ENCODE results near the gene ZNF410. TPM values are rescaled to one million over a fixed set of nuclear protein-coding genes. Genes with fewer than 3 reads are reported as not detected.
"Not testable (repeated sequence)": the region's sequence is repeated elsewhere in the genome, so short reads cannot be mapped to it uniquely, and the experiment has no call there.

Gene ZNF410
- total RNA-seq, 1 experiment from 2014 or later = 31.0 TPM

DNA sequence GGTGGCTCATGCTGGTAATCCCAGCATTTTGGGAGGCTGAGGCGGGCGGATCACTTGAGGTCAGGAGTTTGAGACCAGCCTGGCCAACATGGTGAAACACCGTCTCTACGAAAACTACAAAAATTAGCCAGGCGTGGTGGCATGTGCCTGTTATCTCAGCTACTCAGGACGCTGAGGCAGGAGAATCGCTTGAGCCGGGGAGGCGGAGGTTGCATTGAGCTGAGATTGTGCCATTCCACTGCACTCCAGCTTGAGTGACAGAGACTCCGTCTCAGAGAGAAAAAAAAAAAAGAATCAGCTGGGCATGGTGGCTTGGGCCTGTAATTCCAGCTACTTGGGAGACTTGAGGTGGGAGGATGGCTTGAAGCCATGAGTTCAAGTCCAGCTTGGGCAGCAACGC lies 16.9 kb upstream of the ZNF410 start:
- DNase-seq; H3K27me3 ChIP-seq (ENCODE audit: control insufficient read depth, insufficient read depth, low read length); H3K36me3 ChIP-seq (replicated peaks; ENCODE audit: control insufficient read depth, insufficient read depth, low read length); H3K4me3 ChIP-seq (ENCODE audit: insufficient read depth, low read depth, low read length): not testable (repeated sequence)

GRCh38 chr14:73870525-73871235 lies 16.0 kb upstream of the ZNF410 start:
- peak; percentile 36 for DNase-seq
- H3K4me3 ChIP-seq (ENCODE audit: insufficient read depth, low read depth, low read length) = no peak overlapping the region
- peaks cover 2% of the 10 kb centered on the region for H3K36me3 ChIP-seq (replicated peaks; ENCODE audit: control insufficient read depth, insufficient read depth, low read length)
- no peaks in the 10 kb centered on the region for H3K27me3 ChIP-seq (ENCODE audit: control insufficient read depth, insufficient read depth, low read length)

DNA sequence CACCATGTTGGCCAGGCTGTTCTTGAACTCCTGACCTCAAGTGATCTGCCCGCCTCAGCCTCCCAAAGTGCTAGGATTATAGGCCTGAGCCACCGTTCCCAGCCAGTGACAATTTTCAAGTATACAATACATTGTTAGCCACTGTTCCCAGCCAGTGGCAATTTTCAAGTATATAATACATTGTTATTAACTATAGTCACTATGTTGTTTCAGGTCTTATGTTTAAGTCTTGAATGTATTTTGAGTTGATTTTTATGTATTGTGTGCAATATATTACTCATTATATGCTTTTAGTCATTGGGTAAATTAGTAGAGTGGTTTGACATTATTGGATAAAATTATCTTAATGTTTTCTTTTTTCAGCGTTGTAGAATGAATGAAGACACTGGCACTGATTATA lies 13.0 kb upstream of the ZNF410 start:
- Histone ChIP-seq H3K27me3 (ENCODE audit: control insufficient read depth, insufficient read depth, low read length) (no peaks in the 10 kb centered on the region), H3K36me3 (replicated peaks; ENCODE audit: control insufficient read depth, insufficient read depth, low read length) (peaks cover 2% of the 10 kb centered on the region), H3K4me3 (ENCODE audit: insufficient read depth, low read depth, low read length) (no peak overlapping the region)
- DNase-seq = no peak

GRCh38 chr14:73877790-73878189 lies 8.9 kb upstream of the ZNF410 start:
- no peak for DNase-seq
- Histone ChIP-seq H3K4me3 (ENCODE audit: insufficient read depth, low read depth, low read length) (no peak overlapping the region), H3K36me3 (replicated peaks; ENCODE audit: control insufficient read depth, insufficient read depth, low read length) (peaks cover 2% of the 10 kb centered on the region), H3K27me3 (ENCODE audit: control insufficient read depth, insufficient read depth, low read length) (no peaks in the 10 kb centered on the region)

GRCh38 chr14:73878436-73878835 lies 8.2 kb upstream of the ZNF410 start:
- no peaks in the 10 kb centered on the region for H3K27me3 ChIP-seq (ENCODE audit: control insufficient read depth, insufficient read depth, low read length)
- no peak overlapping the region for H3K4me3 ChIP-seq (ENCODE audit: insufficient read depth, low read depth, low read length)
- no peak for DNase-seq
- H3K36me3 ChIP-seq (replicated peaks; ENCODE audit: control insufficient read depth, insufficient read depth, low read length) = peaks cover 2% of the 10 kb centered on the region

GRCh38 chr14:73879027-73879426 lies 7.6 kb upstream of the ZNF410 start:
- no peak for DNase-seq
- no peak overlapping the region for H3K4me3 ChIP-seq (ENCODE audit: insufficient read depth, low read depth, low read length)
- H3K27me3 ChIP-seq (ENCODE audit: control insufficient read depth, insufficient read depth, low read length) = no peaks in the 10 kb centered on the region
- H3K36me3 ChIP-seq (replicated peaks; ENCODE audit: control insufficient read depth, insufficient read depth, low read length) = peaks cover 2% of the 10 kb centered on the region

DNA sequence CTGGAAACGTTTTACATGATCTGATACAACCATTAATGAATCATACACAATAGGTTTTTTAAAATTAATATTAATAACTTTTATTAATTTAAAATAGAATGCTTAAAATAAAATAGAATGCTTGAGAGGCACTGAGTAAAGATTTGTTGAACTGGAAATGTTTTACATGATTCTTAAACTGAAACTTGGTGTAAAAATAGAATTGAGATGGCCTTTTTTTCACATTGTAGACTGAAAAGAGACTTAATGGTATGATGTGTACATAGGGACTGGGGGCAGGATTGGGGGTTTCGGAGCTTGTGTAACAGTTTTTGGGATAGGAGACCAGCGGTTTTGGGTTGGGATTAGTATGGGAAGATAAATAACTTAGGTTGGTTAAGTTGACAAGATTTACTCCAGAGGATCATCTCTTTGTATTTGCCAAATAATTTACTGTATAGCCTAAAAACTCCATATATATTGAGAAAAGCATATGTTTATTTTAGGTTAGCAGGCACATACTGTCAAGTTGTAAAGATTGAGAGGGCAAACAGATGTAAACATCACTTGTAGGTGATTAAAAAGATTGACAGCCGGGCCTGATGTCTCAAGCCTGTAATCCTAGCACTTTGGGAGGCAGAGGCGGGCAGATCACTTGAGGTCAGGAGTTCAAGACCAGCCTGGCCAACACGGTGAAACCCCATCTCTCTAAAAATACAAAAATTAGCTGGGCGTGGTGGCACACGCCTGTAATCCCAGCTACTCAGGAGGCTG lies 2.0 kb upstream of the ZNF410 start:
- Histone ChIP-seq H3K4me3 (ENCODE audit: insufficient read depth, low read depth, low read length) (no peak overlapping the region), H3K27me3 (ENCODE audit: control insufficient read depth, insufficient read depth, low read length) (no peaks in the 10 kb centered on the region), H3K36me3 (replicated peaks; ENCODE audit: control insufficient read depth, insufficient read depth, low read length) (no peaks in the 10 kb centered on the region)
- DNase-seq = no peak

GRCh38 chr14:73887318-73887616 lies 608 bp downstream of the ZNF410 start:
- no peaks in the 10 kb centered on the region for H3K36me3 ChIP-seq (replicated peaks; ENCODE audit: control insufficient read depth, insufficient read depth, low read length)
- DNase-seq = no peak
- peak overlapping the region; percentile 81 for H3K4me3 ChIP-seq (ENCODE audit: insufficient read depth, low read depth, low read length)
- H3K27me3 ChIP-seq (ENCODE audit: control insufficient read depth, insufficient read depth, low read length) = no peaks in the 10 kb centered on the region

DNA sequence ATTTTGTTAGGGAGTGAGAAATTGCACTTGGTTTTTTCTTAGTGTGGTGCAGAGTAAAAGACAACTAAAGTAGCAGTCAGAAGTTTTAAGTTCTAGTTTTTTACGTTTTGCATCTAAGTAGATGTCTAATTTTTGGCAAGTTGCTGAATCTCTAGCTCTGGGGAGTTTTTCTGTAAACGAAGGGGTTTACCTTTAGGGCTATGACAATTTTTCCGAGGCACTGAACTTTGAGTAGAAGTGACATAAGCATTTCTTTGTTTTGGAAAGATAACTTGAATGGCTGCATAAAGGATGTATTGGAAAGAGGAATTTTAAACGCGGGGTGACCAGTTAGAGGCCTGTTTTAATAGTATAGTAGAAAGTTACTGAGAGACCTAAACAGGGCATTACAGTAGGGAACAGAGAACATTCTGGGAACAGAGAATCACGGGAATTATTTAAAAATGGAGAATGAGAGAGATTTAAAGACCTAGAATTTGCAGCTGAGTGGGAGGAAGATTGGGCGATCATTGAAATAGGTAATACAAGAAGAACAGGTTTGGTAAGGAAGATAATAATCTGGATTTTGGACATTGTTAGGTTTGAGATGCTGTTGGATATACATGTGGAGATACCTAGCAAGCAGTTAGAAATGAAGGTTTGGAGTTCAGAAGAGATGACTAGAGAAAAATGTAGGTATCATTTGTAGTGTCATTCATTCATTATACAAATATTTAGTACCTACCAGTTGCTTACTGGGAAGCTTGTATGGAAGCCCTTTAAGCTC lies 1.2 kb downstream of the ZNF410 start:
- Histone ChIP-seq H3K27me3 (ENCODE audit: control insufficient read depth, insufficient read depth, low read length) (no peaks in the 10 kb centered on the region), H3K4me3 (ENCODE audit: insufficient read depth, low read depth, low read length) (peak overlapping the region; percentile 81), H3K36me3 (replicated peaks; ENCODE audit: control insufficient read depth, insufficient read depth, low read length) (no peaks in the 10 kb centered on the region)
- DNase-seq = no peak

DNA sequence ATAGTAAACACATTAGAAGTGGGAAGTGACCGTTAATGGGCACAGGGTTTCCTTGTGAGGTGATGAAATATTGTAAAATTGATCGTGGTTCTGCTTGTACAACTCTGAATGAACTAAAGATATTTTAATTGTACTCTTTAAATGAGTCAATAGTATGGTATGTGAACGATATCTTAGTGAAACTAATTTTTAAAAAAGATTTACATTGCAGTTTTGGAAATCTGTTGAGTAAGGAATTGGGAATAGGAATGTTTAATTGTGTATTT lies 1.7 kb downstream of the ZNF410 start:
- H3K4me3 ChIP-seq (ENCODE audit: insufficient read depth, low read depth, low read length) = no peak overlapping the region
- no peaks in the 10 kb centered on the region for H3K27me3 ChIP-seq (ENCODE audit: control insufficient read depth, insufficient read depth, low read length)
- DNase-seq = no peak
- H3K36me3 ChIP-seq (replicated peaks; ENCODE audit: control insufficient read depth, insufficient read depth, low read length) = no peaks in the 10 kb centered on the region

- H3K27me3 ChIP-seq (ENCODE audit: control insufficient read depth, insufficient read depth, low read length) = no peaks in the 10 kb centered on the region
- no peak for DNase-seq
Measured at GRCh38 chr14:73888971-73889370, 2.3 kb downstream of the ZNF410 start.

GRCh38 chr14:73889376-73889775 lies 2.7 kb downstream of the ZNF410 start:
- H3K4me3 ChIP-seq (ENCODE audit: insufficient read depth, low read depth, low read length) = no peak overlapping the region
- H3K27me3 ChIP-seq (ENCODE audit: control insufficient read depth, insufficient read depth, low read length) = no peaks in the 10 kb centered on the region
- no peak for DNase-seq
- H3K36me3 ChIP-seq (replicated peaks; ENCODE audit: control insufficient read depth, insufficient read depth, low read length) = no peaks in the 10 kb centered on the region; the same call in 1 of the 2 replicates

More at GRCh38 chr14:73888971-73889370, 2.3 kb downstream of the ZNF410 start:
- Histone ChIP-seq H3K4me3 (ENCODE audit: insufficient read depth, low read depth, low read length) (no peak overlapping the region), H3K36me3 (replicated peaks; ENCODE audit: control insufficient read depth, insufficient read depth, low read length) (no peaks in the 10 kb centered on the region; the same call in 1 of the 2 replicates)

GRCh38 chr14:73894180-73894687 lies 7.6 kb downstream of the ZNF410 start:
- peaks cover 12% of the 10 kb centered on the region for H3K36me3 ChIP-seq (replicated peaks; ENCODE audit: control insufficient read depth, insufficient read depth, low read length)
- not testable (repeated sequence) for H3K4me3 ChIP-seq (ENCODE audit: insufficient read depth, low read depth, low read length); H3K27me3 ChIP-seq (ENCODE audit: control insufficient read depth, insufficient read depth, low read length); DNase-seq

DNA sequence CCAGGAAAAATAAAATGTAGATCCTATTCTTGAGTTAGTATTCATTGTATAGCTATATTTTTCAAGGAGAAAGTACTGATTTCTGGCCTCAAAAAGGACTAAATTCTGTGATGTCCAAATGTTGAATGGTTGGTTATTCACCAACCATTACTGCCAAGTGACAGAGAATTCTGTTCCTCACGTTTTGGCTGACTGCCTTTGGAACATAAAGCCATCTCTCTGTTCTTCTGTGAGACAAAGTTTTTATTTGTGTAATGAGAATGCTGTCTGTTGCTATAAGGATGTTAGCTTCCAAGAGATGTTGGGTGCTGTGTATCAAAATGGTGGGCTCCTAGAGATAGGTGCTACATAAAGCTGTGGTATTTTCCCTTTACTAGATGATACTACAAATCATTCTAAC lies 9.3 kb downstream of the ZNF410 start:
- Histone ChIP-seq H3K36me3 (replicated peaks; ENCODE audit: control insufficient read depth, insufficient read depth, low read length) (peaks cover 12% of the 10 kb centered on the region), H3K27me3 (ENCODE audit: control insufficient read depth, insufficient read depth, low read length) (no peaks in the 10 kb centered on the region), H3K4me3 (ENCODE audit: insufficient read depth, low read depth, low read length) (no peak overlapping the region)
- DNase-seq = no peak

DNA sequence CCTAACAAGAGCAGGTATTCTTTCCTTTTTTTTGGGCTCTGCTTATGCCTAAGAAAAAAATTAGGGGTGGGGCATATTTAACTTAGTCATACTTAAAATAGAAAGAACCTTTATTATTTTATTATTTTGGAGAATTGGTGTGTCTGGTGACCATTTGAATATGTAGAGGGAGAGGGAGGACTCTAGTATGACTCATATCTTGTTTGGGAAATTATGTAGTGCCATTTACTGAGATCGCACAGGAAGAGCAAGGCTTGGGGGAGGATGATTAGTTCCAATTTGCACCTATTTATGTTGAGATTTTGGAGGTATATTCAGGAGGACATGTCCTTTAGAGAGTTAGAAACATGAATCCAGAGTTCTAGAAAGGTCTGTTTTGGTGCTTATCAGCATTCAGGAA lies 9.9 kb downstream of the ZNF410 start:
- H3K27me3 ChIP-seq (ENCODE audit: control insufficient read depth, insufficient read depth, low read length) = no peaks in the 10 kb centered on the region
- H3K36me3 ChIP-seq (replicated peaks; ENCODE audit: control insufficient read depth, insufficient read depth, low read length) = peaks cover 12% of the 10 kb centered on the region
- no peak overlapping the region for H3K4me3 ChIP-seq (ENCODE audit: insufficient read depth, low read depth, low read length)
- DNase-seq = no peak
